Measurements from ENCODE around the gene TRABD2B. TPM values are rescaled to one million over a fixed set of nuclear protein-coding genes. Genes with fewer than 3 reads are reported as not detected.

TRABD2B gene
- total RNA-seq, 1 donor from 2014 or later: 0.89 TPM

DNA sequence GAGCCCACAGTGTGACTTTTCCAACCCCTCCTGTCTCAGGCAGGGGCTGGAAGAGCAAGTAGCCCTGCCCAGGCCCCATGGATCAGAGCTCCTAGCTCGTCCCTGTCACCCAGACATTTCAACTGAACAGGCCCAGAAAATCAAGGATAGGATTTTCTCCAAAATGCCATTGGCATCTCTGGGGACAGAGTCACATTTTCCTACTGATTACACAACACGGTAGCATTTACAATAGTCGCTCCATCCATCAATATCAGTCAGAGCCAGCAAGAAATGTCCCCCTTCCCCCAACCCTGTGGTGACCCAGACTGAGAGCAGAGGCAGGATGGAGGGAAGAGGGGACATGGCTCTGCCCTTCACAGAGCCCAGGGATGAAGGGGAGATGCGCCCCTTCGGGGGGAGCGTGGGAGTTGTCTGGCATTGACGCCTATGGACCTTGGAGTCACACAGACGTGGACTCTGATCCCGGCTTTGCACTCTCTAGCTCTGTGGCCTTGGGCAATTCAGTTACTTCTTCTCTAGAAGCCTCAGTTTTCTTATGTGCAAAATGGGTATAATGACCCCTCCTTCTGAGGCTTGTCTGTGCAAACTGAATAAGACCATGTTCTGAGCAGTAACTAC lies 283.7 kb downstream of the TRABD2B start:
- Histone ChIP-seq H3K4me1 (ENCODE audit: insufficient read depth, low read length) (peaks cover 12% of the 10 kb centered on the region), H3K36me3 (ENCODE audit: insufficient read depth, low read length) (no peaks in the 10 kb centered on the region), H3K27ac (ENCODE audit: low read depth, low read length) (no peak overlapping the region), H3K9me3 (ENCODE audit: insufficient read depth, low read depth, low read length) (no peaks in the 10 kb centered on the region), H2AFZ (ENCODE audit: low read depth, low read length) (no peak overlapping the region), H3K4me3 (ENCODE audit: insufficient read depth, low read depth, low read length) (no peak overlapping the region), H3K27me3 (ENCODE audit: insufficient read depth, low read length) (peaks cover 82% of the 10 kb centered on the region), H3K79me2 (ENCODE audit: insufficient read depth, low read length) (no peaks in the 10 kb centered on the region), H3K9ac (ENCODE audit: low read length) (no peak overlapping the region), H3K4me2 (ENCODE audit: low read length) (no peak overlapping the region), H4K20me1 (ENCODE audit: insufficient read depth, low read length) (no peaks in the 10 kb centered on the region)
- no peak for TF ChIP-seq EZH2 (IDR thresholded peaks at IDR 0.05; ENCODE audit: insufficient read depth, low read length)
- TF ChIP-seq, protein P1, sequence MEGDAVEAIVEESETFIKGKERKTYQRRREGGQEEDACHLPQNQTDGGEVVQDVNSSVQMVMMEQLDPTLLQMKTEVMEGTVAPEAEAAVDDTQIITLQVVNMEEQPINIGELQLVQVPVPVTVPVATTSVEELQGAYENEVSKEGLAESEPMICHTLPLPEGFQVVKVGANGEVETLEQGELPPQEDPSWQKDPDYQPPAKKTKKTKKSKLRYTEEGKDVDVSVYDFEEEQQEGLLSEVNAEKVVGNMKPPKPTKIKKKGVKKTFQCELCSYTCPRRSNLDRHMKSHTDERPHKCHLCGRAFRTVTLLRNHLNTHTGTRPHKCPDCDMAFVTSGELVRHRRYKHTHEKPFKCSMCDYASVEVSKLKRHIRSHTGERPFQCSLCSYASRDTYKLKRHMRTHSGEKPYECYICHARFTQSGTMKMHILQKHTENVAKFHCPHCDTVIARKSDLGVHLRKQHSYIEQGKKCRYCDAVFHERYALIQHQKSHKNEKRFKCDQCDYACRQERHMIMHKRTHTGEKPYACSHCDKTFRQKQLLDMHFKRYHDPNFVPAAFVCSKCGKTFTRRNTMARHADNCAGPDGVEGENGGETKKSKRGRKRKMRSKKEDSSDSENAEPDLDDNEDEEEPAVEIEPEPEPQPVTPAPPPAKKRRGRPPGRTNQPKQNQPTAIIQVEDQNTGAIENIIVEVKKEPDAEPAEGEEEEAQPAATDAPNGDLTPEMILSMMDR (IDR thresholded peaks at IDR 0.05; ENCODE audit: insufficient read depth, low read depth, low read length): no peak
- Mint-ChIP-seq H3K4me3 (ENCODE audit: unreplicated experiment) (no peak overlapping the region), H3K27me3 (ENCODE audit: low read depth, unreplicated experiment) (peaks cover 86% of the 10 kb centered on the region), H3K36me3 (ENCODE audit: low read depth, unreplicated experiment) (no peaks in the 10 kb centered on the region), H3K9me3 (ENCODE audit: unreplicated experiment) (no peaks in the 10 kb centered on the region), H3K27ac (ENCODE audit: unreplicated experiment) (no peak overlapping the region), H3K4me1 (ENCODE audit: low read depth, unreplicated experiment) (peaks cover 2% of the 10 kb centered on the region)
- DNase-seq (ENCODE audit: low read depth) (no peak), FAIRE-seq (no peak)

DNA sequence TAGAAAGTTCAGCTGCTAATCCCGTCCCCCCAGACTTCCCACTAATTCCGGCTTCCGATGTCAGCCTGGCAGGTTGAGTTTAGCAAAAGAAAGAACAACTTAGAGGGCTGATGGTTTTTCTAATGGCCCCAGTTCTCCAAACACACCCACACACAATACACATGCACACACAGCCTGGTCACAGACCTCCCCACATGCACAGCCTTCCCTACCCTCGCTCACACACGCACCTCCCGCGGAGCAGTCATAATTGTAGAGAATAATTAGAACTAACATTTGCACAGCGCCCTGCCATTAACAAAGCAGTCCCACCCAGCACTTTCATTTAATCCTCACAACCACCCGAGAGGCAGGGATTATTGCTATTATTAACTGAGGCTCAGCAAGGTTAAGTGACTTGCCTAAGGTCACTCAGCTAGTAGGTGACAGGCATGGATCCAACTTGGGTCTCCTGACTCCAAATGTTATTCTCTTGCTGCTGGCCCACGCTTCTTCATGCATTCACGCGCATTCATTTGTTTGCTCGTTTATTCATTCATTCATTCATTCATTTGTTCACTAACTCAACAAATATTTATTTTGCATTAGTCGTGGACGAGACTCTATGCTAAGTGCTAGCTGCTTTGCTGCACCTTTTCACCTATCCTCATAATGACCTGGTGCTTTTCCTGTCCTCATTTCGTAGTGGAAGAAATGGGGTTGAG lies 284.4 kb downstream of the TRABD2B start:
- no peak for FAIRE-seq

More for the DNA sequence above, 284.4 kb downstream of the TRABD2B start:
- no peak for DNase-seq (ENCODE audit: low read depth)
- no peak overlapping the region for H3K4me3 Mint-ChIP-seq (ENCODE audit: unreplicated experiment)
- Histone ChIP-seq H3K9ac (ENCODE audit: low read length) (no peak overlapping the region), H3K79me2 (ENCODE audit: insufficient read depth, low read length) (no peaks in the 10 kb centered on the region), H4K20me1 (ENCODE audit: insufficient read depth, low read length) (no peaks in the 10 kb centered on the region), H3K36me3 (ENCODE audit: insufficient read depth, low read length) (no peaks in the 10 kb centered on the region), H3K4me1 (ENCODE audit: insufficient read depth, low read length) (peaks cover 12% of the 10 kb centered on the region), H3K4me3 (ENCODE audit: insufficient read depth, low read depth, low read length) (no peak overlapping the region), H3K27ac (ENCODE audit: low read depth, low read length) (no peak overlapping the region), H3K4me2 (ENCODE audit: low read length) (no peak overlapping the region), H3K27me3 (ENCODE audit: insufficient read depth, low read length) (peaks cover 81% of the 10 kb centered on the region), H3K9me3 (ENCODE audit: insufficient read depth, low read depth, low read length) (no peaks in the 10 kb centered on the region), H2AFZ (ENCODE audit: low read depth, low read length) (no peak overlapping the region)
- TF ChIP-seq EZH2 (IDR thresholded peaks at IDR 0.05; ENCODE audit: insufficient read depth, low read length): no peak
- TF ChIP-seq, protein P1 (IDR thresholded peaks at IDR 0.05; ENCODE audit: insufficient read depth, low read depth, low read length): no peak
- no peak overlapping the region for H3K27ac Mint-ChIP-seq (ENCODE audit: unreplicated experiment)
- H3K9me3 Mint-ChIP-seq (ENCODE audit: unreplicated experiment): no peaks in the 10 kb centered on the region
- no peaks in the 10 kb centered on the region for H3K36me3 Mint-ChIP-seq (ENCODE audit: low read depth, unreplicated experiment)
- H3K27me3 Mint-ChIP-seq (ENCODE audit: low read depth, unreplicated experiment): peaks cover 83% of the 10 kb centered on the region
- H3K4me1 Mint-ChIP-seq (ENCODE audit: low read depth, unreplicated experiment): peaks cover 4% of the 10 kb centered on the region
